ENCODE measurements around the gene LEFTY2.
"Not testable (repeated sequence)": the region's sequence is repeated elsewhere in the genome, so short reads cannot be mapped to it uniquely, and the experiment has no call there.

Gene LEFTY2

DNA sequence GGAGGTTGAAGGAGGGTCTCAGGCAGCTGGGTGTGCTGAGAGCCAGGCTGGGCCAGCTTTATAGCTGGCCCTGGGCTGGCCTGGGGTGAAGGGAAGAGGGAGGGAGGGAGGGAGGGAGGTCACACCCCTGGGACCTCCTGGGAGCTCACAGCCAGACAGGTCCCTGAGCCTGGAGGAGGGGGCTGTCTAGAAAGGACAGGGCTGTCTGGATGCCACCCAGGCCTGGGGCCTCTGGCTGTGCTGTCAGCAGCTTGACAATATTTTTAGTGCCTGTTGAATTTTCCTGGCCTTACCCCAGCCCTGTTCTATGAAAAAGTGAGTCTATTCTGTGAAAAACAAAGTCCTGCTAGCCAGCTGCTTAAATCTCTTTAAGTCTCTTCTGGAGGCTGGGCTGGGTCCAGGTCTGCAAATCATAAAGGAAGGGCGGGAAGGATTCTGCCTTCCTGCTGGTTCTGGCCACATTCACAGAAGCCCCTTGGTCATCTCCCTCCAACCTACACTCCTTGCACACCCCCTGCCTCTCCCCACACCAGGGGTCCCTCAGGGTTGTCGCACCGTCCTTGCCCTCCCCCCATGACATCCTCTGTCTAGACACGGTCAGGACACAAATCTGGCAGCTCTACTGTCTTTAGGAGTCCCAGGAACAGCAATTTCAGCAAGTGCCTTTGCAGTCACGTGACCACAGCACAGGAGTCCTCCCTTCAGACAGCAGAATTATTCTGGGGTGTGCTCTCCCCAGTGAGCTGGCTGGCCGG is at the start of gene LEFTY2:
LEFTY2 (minus strand) TSS at position 34 of the 755 bp plus-strand sequence. CDS start 80 bp downstream, outside the sequence.
- no peak for DNase-seq (ENCODE audit: low read depth in 2 of 2, low spot score in 1 of 2)

DNA sequence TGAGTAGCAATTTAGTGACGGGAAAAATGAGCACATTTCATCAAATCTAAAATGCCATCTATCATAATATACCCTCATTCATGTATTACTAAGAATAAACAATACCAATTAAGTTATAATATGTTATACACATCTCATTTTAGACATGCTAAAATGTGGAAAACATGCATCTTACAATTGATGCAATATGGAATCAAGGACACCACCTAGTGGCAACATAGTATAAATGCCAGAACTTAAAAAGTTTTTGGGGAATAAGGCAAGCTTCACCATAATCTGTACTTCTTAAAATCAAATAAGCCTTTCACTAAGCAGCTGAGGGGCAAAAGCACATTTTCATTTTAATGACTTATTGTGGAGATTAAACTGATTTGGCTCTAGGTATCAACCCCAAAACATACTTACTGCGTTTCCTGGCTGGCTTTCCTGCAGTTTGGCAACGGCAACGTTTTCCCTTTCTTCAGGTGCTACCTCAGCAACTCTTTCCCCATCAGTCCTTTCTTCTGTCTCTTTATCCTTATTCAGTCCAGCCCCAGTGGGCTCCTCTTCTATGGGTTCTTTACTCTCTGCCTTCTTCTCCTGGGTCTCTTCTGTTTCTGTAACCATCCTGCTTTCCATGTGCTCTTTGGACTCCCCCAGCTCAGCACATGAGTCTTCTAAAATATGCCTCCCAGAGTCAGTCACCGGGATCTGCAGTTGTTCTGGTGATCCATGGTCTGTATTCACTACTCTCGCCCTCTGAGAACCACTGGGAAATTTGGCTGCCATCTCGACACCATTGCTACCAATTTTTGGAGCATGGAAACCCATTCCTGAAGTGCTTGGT is 46.7 kb upstream of the LEFTY2 start:
- DNase-seq (ENCODE audit: low read depth in 2 of 2, low spot score in 1 of 2), result no peak

- DNase-seq (ENCODE audit: low read depth in 2 of 2, low spot score in 1 of 2), result no peak
Measured at GRCh38 chr1:225981714-225982113, 40.7 kb upstream of the LEFTY2 start.

DNA sequence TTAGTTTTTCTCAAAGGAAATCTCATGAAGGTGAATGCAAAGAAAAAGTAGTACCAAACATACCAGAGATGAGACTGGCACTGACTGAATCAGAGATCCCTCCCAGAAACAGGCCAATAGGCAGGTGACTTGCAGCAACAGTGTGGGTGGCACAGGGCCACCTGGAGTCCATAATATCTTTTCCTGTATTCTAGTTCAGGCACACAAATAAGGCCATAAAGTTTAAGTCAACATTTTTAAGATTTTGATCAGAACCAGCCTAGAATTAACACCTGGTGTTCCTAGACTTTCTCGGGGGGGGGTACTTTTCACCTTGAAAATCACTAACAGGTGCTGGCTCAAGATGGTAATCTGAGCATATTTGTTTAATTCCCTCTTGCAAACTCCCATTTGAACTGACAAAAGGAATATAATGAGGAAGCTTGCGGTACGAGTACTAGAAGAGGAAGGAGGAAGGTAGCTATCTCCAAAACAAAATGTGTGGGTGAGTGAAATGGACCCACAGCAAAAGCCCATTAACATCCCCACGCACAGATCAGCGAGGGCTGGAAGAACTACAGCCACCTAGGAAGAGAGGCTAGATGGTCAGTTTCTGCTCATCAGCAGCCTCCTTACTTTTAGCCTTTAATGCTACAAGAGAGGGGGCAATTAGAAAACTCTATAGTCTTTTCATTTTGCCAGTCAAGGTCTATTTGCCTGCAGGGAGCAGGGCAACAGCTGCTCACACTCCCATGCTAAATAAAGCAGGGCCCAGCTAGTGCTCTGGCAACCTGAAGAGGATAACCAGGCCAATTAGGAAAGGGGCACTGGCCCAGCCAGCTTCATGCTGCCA is 39.2 kb upstream of the LEFTY2 start:
- DNase-seq (ENCODE audit: low read depth in 2 of 2, low spot score in 1 of 2), result no peak

DNA sequence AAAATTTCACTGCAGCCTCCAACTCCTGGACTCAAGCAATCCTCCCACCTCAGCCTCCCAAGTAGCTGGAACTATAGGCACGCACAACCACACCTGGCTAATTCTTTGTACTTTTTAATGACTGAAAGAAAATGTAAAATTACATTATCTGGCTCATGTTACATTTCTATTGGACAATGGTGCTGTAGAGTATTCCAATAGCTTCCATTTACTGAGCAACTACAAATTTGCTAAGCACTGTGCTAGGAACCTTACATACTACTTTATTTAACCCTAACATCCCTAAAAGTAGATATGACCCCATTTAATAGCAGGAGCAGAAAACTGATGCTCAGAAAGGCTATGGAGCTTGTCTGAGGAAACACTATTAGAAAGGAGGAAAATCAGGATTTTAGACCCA is 38.4 kb upstream of the LEFTY2 start:
- no peak for DNase-seq (ENCODE audit: low read depth in 2 of 2, low spot score in 1 of 2)

DNA sequence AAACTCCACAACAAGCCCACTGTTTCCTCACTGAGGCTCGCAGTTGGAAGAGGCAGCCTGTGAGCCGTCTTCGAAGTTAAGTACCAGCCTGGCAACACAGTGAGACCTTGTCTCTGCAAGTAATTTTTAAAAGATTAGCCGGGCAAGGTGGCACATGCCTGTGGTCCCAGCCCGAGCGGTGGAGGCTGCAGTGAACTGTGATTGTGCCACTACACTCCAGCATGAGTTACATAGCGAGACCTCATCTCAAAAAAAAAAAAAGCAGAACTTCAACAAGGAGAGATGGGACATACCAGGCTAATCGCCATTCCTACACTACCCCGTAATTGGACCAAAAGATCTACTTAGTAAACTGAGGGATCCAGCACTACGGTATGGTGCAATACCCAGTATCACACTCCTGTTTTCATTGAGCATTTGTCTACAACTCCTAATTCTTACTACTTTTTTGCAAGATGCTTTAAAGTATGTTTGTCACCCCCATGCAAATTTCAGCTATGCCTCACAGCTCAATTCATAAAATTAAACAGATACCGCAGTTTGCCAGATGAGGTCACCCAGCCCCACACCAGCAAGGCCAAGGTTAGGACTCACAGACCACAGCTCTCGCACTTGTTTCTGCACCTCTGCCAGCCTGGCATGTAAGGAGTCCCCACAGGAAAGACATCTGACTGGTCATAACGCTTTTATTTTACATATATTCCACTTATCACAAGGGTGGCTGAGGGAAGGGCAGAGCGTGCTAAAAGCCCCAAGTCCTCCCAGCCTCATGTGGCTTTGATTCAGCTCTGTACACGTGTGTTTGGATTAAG is 37.1 kb upstream of the LEFTY2 start:
- DNase-seq (ENCODE audit: low read depth in 2 of 2, low spot score in 1 of 2), result no peak

- DNase-seq (ENCODE audit: low read depth in 2 of 2, low spot score in 1 of 2), result not testable (repeated sequence)
Measured at GRCh38 chr1:225975146-225975545, 34.1 kb upstream of the LEFTY2 start.

- DNase-seq (ENCODE audit: low read depth in 2 of 2, low spot score in 1 of 2), result no peak
Measured at GRCh38 chr1:225974454-225974853, 33.4 kb upstream of the LEFTY2 start.

DNA sequence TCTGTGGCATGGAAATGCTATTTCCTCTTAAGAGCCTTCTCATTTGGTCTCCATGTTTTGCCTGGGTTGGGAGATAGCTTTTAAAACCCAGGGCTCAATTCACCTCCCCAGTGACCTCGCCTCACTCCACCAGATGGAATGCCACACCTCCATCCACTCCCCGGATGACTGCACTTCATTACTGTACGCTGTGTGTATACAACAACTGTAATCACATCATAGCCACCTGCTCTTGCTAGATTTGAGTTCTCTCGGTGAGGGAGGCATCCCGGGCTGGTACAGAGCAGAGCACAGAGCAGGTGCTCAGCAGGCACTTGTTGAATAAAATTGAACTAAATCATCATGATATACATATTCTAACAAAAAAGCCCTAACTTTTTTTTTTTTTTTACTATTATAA is 32.1 kb upstream of the LEFTY2 start:
- no peak for DNase-seq (ENCODE audit: low read depth in 2 of 2, low spot score in 1 of 2)

DNA sequence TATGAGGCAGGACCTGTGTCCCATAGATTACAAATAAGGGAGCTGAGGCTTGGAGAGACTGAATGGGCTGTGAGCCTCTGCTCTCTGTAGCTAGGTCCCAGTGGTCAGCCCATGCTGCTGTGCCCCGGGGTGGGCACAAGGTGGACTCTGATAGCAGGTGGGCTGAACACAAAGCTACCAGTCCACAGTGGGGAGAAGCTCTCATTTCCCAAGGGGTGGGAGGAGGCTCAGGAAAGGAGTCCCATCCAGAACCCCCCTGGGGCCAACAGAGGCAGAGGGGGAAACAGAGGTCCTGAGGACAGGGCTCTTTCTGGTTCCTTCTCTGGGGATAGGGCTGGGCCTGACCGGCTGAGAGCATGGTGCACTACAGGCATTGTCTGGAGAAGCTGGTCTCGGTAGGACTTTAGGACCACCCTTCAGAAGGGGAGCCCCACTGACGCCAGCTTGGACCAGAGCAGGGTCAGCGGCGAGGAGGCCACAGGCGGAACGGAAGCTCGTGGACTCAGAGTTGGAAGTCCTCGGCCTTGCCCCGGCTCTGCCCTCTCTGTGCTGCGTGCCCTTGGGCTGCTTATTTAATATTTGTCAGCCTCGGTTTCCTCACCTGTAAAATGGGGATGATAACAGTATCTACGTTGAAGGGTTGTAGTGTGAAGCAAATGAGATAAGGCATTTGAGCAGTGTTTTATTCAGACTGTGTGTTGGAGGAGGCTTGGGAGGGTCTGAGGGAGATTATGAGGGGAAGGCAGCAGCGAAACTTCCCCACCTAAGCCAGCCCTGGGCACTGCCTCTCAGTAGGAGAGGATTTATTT is 31.5 kb upstream of the LEFTY2 start:
- no peak for DNase-seq (ENCODE audit: low read depth in 2 of 2, low spot score in 1 of 2)

- DNase-seq (ENCODE audit: low read depth in 2 of 2, low spot score in 1 of 2), result not testable (repeated sequence)
Measured at GRCh38 chr1:225970592-225971157, 29.7 kb upstream of the LEFTY2 start.

GRCh38 chr1:225969751-225970150 is 28.7 kb upstream of the LEFTY2 start:
- not testable (repeated sequence) for DNase-seq (ENCODE audit: low read depth in 2 of 2, low spot score in 1 of 2)

DNA sequence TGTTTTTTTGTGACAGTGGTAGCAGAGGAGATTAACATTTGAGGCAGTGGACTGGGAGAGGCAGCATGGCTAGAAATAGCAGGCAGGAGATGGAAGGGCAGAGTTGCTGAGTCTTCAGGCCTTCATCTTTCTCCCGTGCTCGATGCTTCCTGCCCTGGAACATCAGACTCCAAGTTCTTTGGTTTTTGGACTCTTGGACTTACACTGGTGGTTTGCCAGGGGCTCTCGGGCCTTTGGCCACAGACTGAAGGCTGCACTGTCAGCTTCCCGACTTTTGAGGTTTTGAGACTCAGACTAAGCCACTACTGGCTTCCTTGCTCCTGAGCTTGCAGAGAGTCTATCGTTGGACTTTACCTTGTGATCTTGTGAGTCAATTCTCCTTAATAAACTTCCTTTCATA is 24.2 kb upstream of the LEFTY2 start:
- no peak for DNase-seq (ENCODE audit: low read depth in 2 of 2, low spot score in 1 of 2)

GRCh38 chr1:225963735-225964530 is 22.9 kb upstream of the LEFTY2 start:
- DNase-seq (ENCODE audit: low read depth in 2 of 2, low spot score in 1 of 2), result no peak

GRCh38 chr1:225962440-225962975 is 21.5 kb upstream of the LEFTY2 start:
- peak in 1 of 2 donors; percentile 43 for DNase-seq (ENCODE audit: low read depth in 2 of 2, low spot score in 1 of 2)

DNA sequence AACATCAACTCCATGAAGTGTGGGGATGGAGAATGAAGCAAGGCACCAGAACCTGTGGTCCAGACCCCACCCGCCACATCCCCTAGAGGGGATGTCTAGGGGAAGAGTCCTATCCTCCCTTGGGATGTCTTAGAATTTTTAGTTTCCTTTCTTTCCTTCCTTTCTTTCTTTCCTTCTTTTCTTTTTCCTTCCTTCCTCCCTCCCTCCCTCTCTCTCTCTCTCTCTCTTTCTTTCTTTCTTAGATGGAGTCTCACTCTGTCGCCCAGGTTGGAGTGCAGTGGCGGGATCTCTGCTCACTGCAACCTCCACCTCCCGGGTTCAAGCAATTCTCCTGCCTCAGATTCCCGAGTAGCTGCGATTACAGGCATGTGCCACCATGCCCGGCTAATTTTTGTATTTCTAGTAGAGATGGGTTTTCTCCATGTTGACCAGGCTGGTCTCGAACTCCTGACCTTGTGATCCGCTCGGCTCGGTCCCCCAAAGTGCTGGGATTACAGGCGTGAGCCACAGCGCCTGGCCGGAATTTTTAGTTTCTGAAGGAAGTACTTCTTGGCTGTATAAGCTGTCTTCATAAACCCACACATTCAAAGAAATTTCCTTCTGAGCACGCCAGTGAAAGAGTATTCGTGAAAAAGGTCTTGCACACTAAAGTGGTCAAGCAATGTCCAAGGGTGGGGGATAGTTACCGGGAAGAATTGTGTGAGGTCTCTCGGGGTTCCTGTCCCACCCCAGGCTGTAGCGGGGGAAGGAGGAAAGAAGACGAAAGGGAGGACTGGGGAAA is 20.8 kb upstream of the LEFTY2 start:
- no peak for DNase-seq (ENCODE audit: low read depth in 2 of 2, low spot score in 1 of 2)

GRCh38 chr1:225958041-225958440 is 17.0 kb upstream of the LEFTY2 start:
- no peak for DNase-seq (ENCODE audit: low read depth in 2 of 2, low spot score in 1 of 2)

DNA sequence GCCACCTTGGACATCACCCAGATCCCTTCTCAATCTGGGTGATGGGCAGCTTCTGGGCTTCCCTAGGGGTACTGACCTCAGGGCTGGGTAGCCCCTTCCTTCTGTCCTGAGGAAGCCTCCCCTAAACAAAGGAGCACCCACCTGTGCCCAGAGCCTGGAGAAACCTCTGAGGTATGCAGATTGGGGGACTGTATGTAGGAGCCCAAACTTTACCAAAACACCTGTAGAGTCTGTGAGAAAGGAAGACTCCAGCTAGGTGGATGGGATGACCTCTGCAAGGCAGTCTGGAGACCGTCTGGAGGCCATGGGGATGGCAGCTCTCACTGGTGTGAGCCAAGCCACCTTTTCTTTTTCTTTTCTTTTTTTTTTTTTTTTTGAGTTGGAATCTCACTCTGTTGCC is 13.7 kb upstream of the LEFTY2 start:
- DNase-seq (ENCODE audit: low read depth in 2 of 2, low spot score in 1 of 2), result no peak
